MM.1S (cell line): ENCODE data around the gene BCL2.

Experiments
- EZH2 ChIP-seq: fragments of 300-600 bp; sonication (generic); optimal IDR thresholded peaks from 2 replicates; pipeline ENCODE3; 2017; ENCODE audit warnings: low read depth, mild to moderate bottlenecking, antibody characterized with exemption, low read length, mixed read lengths
- EZH2phosphoT487 ChIP-seq: fragments of 300-600 bp; sonication (generic); IDR thresholded peaks from 2 replicates; pipeline ENCODE4 v1.6.1; 2018; ENCODE audit warnings: antibody characterized with exemption, low read length
- TF ChIP-seq, protein P1 (sequence below): fragments of 300-600 bp; sonication (generic); IDR thresholded peaks from 2 replicates; pipeline ENCODE4 v1.5.1; 2016; ENCODE audit warnings: antibody characterized with exemption, low read length, mixed read lengths

DNA sequence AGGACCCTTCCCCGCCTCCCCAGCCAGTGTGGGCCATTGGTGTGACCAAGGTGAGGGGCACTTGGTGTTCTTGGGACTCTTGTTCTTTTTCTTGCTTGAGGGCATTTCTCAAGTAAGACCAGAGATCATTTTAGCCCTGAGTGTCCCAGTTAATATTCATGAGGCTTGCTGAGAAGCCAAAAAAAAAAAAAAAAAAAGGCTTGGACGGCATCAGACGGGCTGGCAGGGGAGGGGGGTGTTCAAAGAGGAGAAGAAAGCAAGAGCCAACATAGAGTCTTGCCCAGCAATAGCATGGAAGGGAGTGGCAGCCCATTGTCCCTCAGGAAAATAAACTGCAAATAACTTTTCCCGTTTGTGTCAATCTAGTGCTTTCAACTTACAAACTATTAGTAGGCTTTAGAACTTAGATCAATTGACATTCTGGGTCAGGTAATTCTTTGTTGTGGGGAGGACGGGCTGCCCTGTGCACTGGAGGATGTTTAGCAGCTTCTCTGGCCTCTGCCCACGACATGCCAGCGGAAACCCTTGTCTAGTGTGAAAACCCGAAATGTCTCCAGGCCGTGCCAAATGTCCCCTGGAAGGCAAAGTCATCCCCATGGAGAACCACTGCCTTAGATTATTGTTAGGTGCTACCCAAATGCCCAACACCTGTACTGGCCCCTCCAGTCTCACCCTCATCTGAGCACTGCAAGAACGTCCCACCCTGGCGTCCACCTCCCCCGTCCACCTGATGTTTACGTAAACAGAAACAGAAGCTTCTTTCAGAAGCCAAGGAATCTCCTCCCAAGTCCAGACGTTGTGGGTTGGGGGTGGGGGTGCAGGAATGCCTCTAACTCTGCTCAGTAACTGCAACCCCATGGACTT lies 163.4 kb downstream of the BCL2 start:
- TF ChIP-seq EZH2 = no peak
- TF ChIP-seq, protein P1, sequence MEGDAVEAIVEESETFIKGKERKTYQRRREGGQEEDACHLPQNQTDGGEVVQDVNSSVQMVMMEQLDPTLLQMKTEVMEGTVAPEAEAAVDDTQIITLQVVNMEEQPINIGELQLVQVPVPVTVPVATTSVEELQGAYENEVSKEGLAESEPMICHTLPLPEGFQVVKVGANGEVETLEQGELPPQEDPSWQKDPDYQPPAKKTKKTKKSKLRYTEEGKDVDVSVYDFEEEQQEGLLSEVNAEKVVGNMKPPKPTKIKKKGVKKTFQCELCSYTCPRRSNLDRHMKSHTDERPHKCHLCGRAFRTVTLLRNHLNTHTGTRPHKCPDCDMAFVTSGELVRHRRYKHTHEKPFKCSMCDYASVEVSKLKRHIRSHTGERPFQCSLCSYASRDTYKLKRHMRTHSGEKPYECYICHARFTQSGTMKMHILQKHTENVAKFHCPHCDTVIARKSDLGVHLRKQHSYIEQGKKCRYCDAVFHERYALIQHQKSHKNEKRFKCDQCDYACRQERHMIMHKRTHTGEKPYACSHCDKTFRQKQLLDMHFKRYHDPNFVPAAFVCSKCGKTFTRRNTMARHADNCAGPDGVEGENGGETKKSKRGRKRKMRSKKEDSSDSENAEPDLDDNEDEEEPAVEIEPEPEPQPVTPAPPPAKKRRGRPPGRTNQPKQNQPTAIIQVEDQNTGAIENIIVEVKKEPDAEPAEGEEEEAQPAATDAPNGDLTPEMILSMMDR = no peak
- no peak for TF ChIP-seq EZH2phosphoT487
